ENCODE measurements around the gene SPOP.
"Not testable (repeated sequence)": the region's sequence is repeated elsewhere in the genome, so short reads cannot be mapped to it uniquely, and the experiment has no call there.

The SPOP gene

DNA sequence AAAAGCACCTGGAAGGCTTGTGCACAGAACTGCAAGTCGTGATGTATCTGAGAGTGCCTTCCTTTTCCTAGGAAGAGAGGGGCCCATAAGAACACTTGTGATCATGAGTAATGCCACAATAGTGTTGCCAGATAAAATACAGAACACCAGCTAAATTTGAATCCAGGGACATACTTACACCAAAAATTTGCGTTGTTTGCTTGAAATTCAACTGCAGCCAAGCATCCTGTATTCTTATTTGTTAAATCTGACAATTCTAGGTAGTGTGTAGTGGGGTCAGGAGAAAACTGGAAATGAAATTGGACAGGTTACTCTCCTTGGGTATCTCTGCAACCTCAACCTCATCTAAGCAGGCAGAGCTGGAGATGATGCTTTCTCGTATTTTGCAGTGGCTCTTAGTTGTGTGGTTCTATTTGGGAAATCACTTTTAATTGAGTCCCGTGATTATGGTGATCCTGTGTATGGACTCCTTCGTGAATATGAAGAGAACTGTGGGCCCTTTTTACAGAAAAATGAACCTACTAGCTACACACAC lies 17.9 kb upstream of the SPOP start:
- DNase-seq (ENCODE audit: low read depth, low spot score), result no peak

GRCh38 chr17:49694847-49695697 lies 17.2 kb upstream of the SPOP start:
- peak; percentile 48 for DNase-seq (ENCODE audit: low read depth, low spot score)

GRCh38 chr17:49692751-49693150 lies 14.9 kb upstream of the SPOP start:
- DNase-seq (ENCODE audit: low read depth, low spot score), result no peak

DNA sequence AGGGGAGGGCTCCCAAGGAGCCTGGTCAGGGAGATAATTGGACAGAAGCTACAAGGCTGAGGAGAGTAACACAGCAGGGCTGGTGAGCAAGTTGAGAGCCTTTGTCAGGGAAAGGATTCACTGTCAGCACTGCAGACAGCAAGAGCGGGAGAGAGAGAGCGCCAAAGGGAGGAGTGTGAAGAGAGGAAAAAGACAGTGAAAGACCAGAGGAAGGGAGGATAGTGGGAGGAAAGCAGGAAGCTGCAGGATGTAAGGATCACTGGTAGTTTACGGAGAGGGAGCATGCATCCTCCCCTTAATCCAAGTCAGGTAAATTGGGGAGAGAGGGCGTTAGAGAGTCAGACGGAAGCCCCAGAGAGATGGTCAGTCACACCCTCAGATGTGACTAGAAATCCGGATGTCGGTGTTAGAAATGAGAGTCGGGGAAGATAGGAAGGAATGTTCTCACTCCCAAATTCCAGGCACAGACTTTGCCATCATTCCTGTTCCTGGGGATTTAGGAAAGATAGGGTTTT lies 13.8 kb upstream of the SPOP start:
- DNase-seq (ENCODE audit: low read depth, low spot score), result no peak

GRCh38 chr17:49691086-49691676 lies 13.3 kb upstream of the SPOP start:
- peak; percentile 49 for DNase-seq (ENCODE audit: low read depth, low spot score)

DNA sequence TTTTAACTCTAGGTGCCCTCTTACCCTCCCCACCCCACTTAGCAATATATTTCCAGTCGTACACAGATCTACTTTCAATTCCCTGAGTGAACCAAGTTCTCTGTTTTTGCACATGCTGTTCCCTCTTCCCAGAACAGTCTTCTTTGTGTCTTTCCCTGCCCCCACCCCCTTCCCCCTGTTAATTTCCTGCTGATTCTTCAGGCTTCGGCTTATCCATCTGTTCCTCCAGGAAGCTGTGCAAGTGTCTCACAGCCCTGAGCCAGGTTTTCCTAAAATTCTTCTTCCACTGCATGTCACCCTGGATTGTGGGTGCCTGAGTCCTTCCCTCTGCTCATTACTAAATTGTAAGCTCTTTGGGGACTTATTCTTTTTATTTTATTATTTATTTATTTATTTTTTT lies 12.4 kb upstream of the SPOP start:
- no peak for DNase-seq (ENCODE audit: low read depth, low spot score)

DNA sequence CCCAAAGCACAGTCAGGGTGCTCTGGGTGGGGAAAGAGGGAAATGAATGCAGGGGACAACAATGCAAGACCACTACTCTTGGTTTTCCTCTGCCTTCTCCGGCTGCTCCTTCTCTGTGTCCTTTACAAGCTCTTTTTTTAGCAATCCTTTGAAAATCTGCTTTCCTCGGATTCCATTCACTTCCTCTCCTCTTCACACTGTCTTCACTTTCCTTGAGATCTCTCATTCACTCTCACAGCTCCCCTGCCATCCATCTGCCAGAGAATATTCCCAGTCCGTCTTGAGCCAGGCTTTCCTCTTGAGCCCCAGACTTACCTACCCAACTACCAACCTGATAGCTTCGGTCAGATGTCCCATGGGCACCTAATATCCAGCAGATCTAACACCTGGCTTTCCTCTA lies 11.0 kb upstream of the SPOP start:
- no peak for DNase-seq (ENCODE audit: low read depth, low spot score)

DNA sequence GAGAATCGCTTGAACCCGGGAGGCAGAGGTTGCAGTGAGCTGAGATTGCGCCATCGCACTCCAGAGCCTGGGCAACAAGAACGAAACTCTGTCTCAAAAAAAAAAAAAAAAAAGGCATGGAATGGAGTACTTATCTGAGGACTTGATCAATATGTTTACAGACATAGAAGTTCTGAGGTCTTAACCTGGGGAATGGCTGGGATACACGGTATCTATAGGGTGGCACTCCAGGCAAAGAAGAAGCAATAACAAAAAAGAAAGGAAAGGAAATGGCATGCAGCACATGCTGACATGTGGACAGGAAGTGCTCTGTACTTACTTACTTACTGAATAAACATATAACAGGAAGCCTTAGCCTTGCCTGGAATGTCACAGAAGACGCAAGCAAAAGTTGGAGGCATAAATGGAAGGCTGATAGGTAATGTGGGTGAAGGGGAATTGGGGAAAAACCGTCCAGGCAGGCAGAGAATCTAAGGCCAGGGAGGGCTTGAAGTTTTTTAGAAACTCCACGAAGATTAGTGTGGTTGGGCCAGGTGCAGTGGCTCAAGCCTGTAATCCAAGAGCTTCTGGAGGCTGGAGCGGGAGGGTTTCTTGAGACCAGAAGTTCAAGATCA lies 10.1 kb upstream of the SPOP start:
- DNase-seq (ENCODE audit: low read depth, low spot score), result no peak

DNA sequence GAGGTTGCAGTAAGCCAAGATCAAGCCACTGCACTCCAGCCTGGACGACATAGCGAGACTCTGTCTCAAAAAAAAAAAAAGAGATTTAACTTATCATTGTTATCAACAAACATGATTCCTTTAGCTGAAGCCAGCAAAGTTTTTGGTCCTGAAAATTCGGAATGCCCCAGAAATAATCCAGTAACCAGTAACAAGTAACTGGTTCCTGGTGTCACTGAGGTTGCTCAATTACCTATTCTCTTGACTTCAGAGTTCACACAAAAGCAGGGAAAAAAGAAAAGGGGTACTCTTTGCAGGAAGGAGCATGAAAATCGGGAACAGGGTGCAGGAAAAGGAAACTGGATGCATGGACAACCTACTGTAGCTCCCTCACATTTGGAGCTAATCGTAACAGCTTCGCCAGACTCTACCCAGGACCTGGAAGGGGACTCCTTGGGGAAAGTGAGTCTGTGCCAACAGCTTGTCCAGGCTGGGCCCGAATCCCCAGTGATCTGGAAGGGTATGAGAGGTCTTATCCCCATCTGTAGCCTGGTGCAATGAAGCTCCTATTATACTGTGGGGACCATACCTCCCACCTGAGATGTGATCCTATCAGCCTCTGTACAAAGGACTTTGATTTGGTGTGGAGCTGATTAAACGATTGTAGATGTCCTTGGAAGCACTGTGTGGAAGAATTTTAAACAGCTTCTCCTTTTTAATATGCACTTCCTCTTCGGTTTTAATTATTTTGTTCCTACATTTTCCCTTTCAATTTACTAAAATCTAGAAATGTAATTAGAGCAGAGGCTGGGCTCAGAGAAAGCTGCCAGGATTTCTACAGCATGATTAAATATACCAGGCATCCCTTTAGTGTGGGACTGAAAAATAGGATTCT lies 3.4 kb upstream of the SPOP start:
- no peak for DNase-seq (ENCODE audit: low read depth, low spot score)

- DNase-seq (ENCODE audit: low read depth, low spot score), result no peak
These were observed 2.4 kb upstream of the SPOP start for GRCh38 chr17:49680314-49680713.

DNA sequence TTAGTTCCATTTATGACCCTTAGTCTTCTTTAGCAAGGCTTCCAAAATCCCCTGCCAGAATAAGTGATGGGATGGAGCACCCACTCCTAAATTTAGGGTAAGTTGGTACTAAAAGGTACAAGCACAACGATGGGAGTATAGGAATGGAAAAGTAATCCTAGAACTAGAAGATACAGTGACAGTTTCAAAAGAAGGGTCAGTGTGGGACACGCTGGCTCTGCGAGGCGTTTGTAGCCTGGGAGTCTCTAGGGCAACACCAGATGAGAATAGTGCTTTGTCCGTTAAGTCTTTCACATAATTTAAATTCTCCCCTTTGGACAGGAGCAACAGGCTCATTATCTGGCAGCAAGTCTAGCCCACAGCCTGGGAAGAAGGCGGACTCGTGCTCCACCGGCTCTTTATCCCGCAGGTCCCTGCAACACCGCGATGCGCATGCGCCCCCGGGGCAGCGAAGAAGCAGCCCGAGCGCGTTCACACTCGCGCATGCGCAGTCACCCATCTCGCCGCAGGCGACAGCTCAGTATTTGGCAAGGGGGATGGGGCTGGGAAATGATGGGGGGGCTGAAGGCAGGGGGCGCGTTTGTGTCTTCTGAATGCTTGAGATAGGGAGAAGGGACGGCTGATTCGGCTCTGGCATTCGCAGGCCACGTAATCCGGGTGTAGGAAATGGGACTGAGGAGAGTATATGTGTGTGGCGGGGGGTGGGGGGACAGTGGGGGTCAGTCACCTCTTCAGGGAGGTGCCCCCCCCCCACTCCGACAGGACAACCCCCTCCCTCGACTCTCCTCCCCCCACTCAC lies 564 bp downstream of the SPOP start:
- DNase-seq (ENCODE audit: low read depth, low spot score), result peak; percentile 98

DNA sequence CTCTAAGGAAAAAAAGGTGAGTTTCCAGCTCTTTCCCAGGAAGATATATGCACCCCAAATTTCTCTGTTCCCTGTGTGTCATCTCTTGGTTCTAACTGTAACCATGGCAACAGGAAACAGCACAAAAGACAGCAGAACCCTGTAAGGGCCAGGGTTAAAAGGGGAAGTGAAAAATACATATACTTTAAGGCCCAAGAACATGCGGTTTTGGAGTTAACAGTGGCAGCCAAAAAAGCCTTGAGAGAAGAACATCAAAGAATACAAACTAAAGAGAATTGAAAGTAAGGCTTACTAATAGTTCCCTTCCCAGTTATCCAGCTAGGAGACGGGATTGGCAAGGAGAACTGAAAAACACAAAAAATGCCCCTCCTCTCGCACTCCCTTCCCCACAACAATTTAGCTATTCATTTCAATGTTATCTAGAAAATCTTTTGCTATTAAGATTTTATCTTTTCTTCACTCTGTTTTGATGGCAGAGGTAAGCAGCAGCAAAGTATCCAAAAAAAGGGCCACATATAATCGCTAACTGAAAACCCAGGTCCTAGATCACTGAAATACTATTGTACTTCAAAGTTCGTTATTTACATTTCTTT lies 1.5 kb downstream of the SPOP start:
- DNase-seq (ENCODE audit: low read depth, low spot score), result peak; percentile 50

- no peak for DNase-seq (ENCODE audit: low read depth, low spot score)
These were observed 3.4 kb downstream of the SPOP start for GRCh38 chr17:49674507-49674906.

- not testable (repeated sequence) for DNase-seq (ENCODE audit: low read depth, low spot score)
These were observed 4.2 kb downstream of the SPOP start for GRCh38 chr17:49673679-49674078.

- no peak for DNase-seq (ENCODE audit: low read depth, low spot score)
These were observed 7.3 kb downstream of the SPOP start for GRCh38 chr17:49670641-49671040.

GRCh38 chr17:49670002-49670401 lies 7.9 kb downstream of the SPOP start:
- DNase-seq (ENCODE audit: low read depth, low spot score), result no peak

DNA sequence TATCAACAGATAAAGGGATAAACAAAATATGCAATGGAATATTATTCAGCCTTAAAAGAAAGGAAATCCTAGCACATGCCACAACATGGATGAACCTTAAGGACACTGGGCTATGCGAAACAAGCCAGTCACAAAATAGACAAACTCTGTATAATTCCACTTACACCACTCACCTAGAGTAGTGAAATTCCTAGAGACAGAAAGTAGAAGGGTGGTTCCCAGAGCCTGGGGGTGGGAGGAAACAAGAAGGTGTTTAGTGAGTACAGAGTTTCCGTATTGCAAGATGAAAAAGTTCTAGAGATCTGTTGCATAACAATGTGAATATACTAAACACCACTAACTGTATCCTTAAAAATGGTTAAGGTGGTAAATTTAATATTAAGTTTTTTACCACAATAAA lies 10.0 kb downstream of the SPOP start:
- no peak for DNase-seq (ENCODE audit: low read depth, low spot score)

DNA sequence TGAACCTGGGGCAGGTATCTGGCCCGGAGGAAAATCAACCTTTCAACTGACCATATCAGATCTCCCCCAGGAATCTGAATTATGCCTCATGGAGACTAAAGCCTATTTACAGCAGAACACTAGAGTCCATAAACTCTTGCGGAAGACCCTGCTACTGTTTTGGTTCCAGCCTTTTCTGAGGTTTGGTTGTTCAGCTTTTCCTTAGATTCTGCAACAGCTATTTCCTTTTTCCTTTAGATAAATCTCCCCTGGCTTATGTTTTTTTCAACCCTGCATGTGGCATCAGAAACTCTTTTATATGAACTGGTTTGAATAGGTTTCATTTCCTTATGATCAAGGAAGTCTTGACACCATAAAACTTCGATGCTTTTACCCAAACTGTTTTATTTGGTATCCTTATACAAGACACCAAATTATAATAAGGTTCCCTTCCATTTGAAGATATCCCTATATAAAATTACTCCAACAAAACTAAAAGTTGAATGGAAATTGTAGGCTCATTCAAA lies 13.1 kb downstream of the SPOP start:
- DNase-seq (ENCODE audit: low read depth, low spot score), result no peak

DNA sequence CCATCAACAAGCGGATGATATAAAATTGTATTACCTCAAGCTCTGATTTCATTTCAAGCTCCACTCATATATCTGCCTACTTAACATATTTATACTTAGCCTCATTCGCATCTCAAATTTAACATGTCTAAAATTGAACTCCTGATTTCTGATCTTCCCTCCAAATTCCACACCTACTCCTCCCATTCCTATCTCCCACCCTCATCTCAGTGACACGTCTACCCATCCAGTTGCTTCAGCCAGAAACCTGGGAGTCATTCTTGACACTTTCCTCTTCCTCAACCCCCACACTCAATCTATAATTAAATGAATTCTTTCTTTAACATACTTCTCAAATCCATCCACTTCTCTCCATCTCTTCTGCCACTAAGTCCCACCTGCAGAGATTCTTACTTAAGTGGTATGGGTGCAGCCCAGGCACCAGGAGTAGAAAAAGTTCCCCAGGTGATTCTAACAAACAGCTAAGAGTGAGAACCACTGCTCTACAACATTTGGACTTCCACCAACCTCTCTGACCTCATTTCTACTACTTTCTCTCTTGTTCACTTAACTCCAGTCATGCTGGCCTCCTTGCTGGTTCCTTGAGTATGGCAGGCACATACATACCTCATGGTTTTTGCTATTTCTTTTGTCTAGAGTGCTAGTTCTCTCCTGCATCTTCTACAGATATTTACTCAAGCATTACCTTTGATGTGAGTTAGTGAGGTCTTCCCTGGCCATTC lies 18.1 kb downstream of the SPOP start:
- no peak for DNase-seq (ENCODE audit: low read depth, low spot score)
